HG03378 (cell line): ENCODE results near the gene KAZN.

Source experiments
- ATAC-seq: cut with Tn5 transposase; IDR thresholded peaks from one replicate; pipeline ENCODE4 v1.9.1; 2021; ENCODE audit warnings: mild to moderate bottlenecking, moderate library complexity; ENCODE audit not compliant: unreplicated experiment

Gene KAZN

GRCh38 chr1:14989931-14990728 lies 391.6 kb downstream of the KAZN start:
- ATAC-seq, result no peak

- ATAC-seq, result no peak
Measured at GRCh38 chr1:14993414-14993813, 394.9 kb downstream of the KAZN start.

- ATAC-seq, result no peak
Measured at GRCh38 chr1:14994148-14994547, 395.7 kb downstream of the KAZN start.

GRCh38 chr1:14994841-14995437 lies 396.5 kb downstream of the KAZN start:
- no peak for ATAC-seq

GRCh38 chr1:14996133-14997050 lies 397.9 kb downstream of the KAZN start:
- ATAC-seq, result no peak

GRCh38 chr1:14997646-14998276 lies 399.3 kb downstream of the KAZN start:
- ATAC-seq, result no peak

GRCh38 chr1:14999441-14999840 lies 401.0 kb downstream of the KAZN start:
- ATAC-seq, result no peak

GRCh38 chr1:15000030-15000429 lies 401.5 kb downstream of the KAZN start:
- no peak for ATAC-seq

- no peak for ATAC-seq
Measured at GRCh38 chr1:15000671-15001070, 402.2 kb downstream of the KAZN start.

GRCh38 chr1:15001317-15001915 lies 402.9 kb downstream of the KAZN start:
- no peak for ATAC-seq

- no peak for ATAC-seq
Measured at GRCh38 chr1:15002325-15002724, 403.8 kb downstream of the KAZN start.

GRCh38 chr1:15004396-15004795 lies 405.9 kb downstream of the KAZN start:
- ATAC-seq, result no peak

- no peak for ATAC-seq
Measured at GRCh38 chr1:15005116-15005515, 406.6 kb downstream of the KAZN start.

- no peak for ATAC-seq
Measured at GRCh38 chr1:15007368-15007767, 408.9 kb downstream of the KAZN start.

GRCh38 chr1:15007842-15008241 lies 409.4 kb downstream of the KAZN start:
- no peak for ATAC-seq

- ATAC-seq, result no peak
Measured at GRCh38 chr1:15008783-15009729, 410.6 kb downstream of the KAZN start.

GRCh38 chr1:15011160-15011559 lies 412.7 kb downstream of the KAZN start:
- ATAC-seq, result no peak

GRCh38 chr1:15011661-15012060 lies 413.2 kb downstream of the KAZN start:
- ATAC-seq, result no peak

- ATAC-seq, result no peak
Measured at GRCh38 chr1:15012822-15013221, 414.3 kb downstream of the KAZN start.

- ATAC-seq, result no peak
Measured at GRCh38 chr1:15013767-15014166, 415.3 kb downstream of the KAZN start.
